ENCODE measurements around the gene IL12RB2.

The IL12RB2 gene

DNA sequence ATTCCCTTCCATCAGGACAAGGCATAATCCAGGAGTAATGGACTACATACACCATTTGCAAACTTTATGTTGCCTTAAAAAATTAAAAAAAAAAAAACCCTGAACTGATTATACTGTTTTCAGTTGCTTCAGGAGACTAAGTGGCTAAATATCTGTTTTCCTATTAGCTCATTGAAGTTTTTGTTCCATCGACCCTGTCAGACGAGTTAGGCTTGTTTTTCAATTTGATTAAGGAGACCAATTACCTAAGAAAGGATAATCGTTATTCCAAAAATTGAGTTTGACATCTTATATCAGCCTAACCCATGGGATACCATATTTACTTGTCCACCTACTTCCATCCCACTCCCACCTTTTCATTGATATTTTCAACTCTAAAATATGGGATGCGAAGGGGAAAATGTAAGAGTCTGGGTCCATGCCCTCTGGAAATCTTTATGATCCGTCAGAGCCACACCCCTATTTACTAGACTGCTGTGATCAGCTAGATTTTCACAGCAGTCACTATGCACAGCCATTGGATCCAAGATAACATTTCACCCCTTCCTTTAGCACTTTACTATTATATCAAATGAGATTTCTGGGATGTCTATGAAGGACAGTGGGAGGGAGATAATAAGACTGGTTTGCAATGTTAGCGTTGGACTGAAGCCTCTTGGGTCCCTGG is 41.0 kb downstream of the IL12RB2 start:
- DNase-seq (ENCODE audit: low spot score): no peak

DNA sequence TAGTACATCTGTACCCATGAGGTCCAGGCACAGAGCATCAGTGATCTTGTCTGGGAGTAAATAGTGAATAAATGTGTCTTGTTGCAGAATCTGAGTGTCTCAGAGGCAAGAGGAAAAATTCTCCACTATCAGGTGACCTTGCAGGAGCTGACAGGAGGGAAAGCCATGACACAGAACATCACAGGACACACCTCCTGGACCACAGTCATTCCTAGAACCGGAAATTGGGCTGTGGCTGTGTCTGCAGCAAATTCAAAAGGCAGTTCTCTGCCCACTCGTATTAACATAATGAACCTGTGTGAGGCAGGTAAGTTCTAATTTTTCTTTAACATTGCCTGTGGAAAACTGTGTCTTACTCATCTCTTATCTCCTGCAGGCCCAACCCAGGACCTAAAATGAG is 43.1 kb downstream of the IL12RB2 start:
- no peak for DNase-seq (ENCODE audit: low spot score)

- no peak for DNase-seq (ENCODE audit: low spot score)
These were observed 44.5 kb downstream of the IL12RB2 start for GRCh38 chr1:67352211-67352610.

- DNase-seq (ENCODE audit: low spot score): no peak
These were observed 48.2 kb downstream of the IL12RB2 start for GRCh38 chr1:67355745-67356424.

DNA sequence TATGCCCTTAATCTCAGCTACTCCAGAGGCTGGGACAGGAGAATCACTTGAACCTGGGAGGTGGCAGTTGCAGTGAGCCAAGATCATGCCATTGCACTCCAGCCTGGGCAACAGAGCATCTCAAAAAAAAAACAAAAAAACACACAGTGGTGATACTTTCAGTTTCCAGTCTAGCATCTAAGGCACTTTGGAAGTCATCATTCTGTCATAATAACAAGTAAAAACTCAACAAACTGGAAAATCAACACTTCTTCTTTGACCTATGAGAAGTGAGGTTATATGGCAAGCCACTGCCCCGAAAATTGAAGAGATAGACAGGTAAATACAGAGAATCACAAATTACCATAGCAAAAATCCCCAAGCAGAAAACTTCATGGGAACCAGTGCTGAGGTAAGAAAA is 51.9 kb downstream of the IL12RB2 start:
- DNase-seq (ENCODE audit: low spot score): no peak

DNA sequence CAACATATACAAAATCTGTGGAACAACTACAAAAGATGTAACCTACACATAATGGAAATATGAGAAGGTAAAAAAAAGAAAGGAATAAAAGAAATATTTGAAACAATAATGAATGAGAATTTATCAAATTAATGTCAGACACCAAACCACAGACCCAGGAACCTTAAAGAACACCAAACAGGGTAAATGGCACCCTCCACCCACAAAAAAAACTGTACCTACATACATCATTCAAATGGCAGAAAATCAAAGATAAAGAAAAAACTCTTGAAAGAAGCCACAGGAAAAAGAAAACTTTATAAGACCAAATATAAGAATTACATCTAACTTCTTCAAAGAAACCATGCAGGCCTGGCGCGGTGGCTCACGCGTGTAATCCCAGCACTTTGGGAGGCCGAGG is 54.0 kb downstream of the IL12RB2 start:
- no peak for DNase-seq (ENCODE audit: low spot score)

DNA sequence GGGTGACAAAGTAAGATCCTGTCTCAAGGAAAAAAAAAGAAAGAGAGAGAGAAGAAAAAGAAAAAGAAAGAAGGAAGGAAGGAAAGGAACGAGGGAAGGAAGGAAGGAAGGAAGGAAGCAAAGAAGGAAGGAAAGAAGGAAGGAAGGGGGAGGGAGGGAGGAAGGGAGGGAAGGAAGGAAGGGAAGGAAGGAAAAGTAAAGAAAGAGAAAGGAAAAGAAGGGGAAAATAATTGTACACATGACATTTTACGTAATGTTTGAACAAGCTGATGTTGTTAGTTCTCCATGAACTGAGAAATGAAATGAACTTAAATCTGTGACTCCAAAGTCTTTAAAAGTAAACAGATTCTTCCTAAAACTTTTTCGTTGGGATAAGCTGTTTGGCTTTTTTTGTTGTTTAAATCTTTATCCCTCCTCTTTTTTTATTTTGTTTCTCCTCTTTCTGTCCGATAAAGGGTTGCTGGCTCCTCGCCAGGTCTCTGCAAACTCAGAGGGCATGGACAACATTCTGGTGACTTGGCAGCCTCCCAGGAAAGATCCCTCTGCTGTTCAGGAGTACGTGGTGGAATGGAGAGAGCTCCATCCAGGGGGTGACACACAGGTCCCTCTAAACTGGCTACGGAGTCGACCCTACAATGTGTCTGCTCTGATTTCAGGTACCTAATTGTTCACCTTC is 59.8 kb downstream of the IL12RB2 start:
- DNase-seq (ENCODE audit: low spot score): no peak

DNA sequence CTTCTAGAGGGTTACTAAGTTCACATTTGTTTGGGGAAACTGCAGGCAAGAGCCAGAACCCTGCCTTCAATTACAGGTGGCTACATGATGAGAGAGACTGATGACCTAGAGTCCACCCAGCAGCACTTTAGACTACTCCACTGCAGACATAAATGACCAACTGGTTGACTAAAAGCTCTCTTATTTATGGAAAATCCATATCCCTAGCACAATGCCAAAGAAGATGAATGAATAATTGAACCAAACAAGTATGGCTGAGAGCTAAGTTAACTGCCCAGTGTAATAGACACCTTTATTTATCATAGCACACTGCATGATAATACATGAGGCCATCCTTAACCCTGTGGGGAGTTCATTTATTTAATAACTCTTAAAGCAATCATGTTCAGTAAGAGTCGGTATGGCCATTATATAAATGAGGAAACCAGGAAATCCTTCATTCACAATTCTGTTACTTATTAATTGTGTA is 60.4 kb downstream of the IL12RB2 start:
- no peak for DNase-seq (ENCODE audit: low spot score)

DNA sequence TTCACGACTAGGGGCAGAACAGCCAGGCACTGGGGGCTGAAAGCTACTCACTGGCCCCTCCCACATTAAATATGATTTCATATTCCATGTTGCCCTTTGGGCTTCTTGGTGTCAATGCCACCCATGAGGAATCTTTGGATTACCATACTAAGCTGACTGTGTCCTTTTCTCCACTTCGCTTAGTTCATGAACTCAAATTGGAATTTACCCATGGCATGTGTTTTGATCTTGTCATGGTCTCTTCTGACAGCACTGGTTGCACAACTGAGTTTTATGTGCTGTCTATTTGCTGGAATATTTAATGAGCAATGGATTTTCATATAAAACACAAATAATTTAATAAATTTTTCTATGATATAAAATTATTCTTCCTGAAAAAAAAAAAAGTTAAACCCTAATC is 63.4 kb downstream of the IL12RB2 start:
- DNase-seq (ENCODE audit: low spot score): no peak

DNA sequence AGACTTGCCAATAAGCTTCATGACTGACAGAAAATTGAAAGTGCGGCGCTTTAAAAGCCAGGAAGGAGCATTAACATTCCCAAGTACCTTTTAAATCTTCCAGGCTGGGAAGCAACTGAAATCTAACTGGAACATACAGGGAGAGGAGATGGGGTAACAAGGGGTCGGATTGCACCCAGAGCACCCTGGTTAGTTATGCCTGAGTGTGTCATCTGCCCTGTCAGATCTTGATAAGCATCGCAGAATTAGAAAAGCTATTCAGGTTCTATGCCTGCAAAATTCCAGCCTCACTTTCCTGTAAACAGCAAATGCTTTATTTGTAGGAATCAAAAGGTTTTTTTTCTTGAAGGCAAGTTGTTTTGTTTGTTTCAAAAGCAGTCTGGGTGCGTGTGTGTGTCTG is 64.0 kb downstream of the IL12RB2 start:
- no peak for DNase-seq (ENCODE audit: low spot score)

DNA sequence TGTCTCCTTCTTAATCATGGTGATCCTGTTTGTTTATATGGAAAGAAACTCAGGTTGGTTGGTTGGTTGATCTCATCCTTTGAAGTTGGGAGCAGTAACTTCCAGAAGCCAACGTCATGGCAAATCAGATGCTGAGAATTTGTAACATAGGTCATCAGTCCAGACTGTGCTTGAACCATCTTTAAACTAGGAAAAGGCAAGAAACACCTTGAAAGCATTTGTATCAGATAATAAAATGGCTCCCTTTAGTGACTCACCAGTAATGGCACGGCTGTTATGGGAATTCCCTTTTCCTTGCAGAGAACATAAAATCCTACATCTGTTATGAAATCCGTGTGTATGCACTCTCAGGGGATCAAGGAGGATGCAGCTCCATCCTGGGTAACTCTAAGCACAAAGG is 64.5 kb downstream of the IL12RB2 start:
- no peak for DNase-seq (ENCODE audit: low spot score)

DNA sequence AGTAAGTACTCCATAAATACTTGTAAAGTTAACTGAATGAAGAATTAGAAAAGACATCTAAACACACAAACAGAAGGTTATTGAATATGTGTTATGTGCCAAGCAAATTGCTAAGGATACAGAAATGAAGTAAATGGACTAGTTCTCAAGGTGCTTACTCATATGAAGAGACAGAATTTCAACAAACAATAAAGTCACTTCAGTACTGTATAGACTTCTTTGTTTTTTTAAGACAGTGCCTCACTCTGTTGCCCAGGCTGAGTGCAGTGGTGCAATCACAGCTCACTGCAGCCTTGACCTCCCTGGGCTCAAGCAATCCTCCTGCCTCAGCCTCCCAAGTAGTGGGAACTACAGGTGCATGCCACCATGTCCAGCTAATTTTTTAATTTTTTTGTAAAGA is 65.2 kb downstream of the IL12RB2 start:
- no peak for DNase-seq (ENCODE audit: low spot score)

- DNase-seq (ENCODE audit: low spot score): no peak
These were observed 68.7 kb downstream of the IL12RB2 start for GRCh38 chr1:67376381-67376780.

- DNase-seq (ENCODE audit: low spot score): no peak
These were observed 69.6 kb downstream of the IL12RB2 start for GRCh38 chr1:67377253-67377652.

DNA sequence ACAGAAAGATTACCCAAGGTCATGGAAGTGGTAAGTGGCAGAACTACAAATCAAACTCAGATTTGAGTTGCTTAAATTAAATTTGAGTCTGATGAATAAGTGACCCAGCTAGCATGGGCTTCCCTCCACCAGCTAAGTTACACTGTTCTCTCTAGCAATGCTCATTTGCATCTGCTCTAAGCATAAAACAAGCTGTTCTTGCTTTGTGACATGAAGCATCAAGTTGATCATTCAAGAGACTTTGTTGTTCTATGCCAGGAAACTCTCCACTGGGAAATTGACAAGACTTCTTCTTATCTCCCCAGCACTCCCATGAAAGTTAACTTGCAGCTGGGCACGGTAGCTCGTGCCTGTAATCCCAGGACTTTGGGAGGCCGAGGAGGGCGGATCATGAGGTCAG is 73.5 kb downstream of the IL12RB2 start:
- no peak for DNase-seq (ENCODE audit: low spot score)

- no peak for DNase-seq (ENCODE audit: low spot score)
These were observed 74.6 kb downstream of the IL12RB2 start for GRCh38 chr1:67382292-67382691.

GRCh38 chr1:67383999-67384638 is 76.4 kb downstream of the IL12RB2 start:
- DNase-seq (ENCODE audit: low spot score): no peak

- no peak for DNase-seq (ENCODE audit: low spot score)
These were observed 82.6 kb downstream of the IL12RB2 start for GRCh38 chr1:67390041-67390887.

DNA sequence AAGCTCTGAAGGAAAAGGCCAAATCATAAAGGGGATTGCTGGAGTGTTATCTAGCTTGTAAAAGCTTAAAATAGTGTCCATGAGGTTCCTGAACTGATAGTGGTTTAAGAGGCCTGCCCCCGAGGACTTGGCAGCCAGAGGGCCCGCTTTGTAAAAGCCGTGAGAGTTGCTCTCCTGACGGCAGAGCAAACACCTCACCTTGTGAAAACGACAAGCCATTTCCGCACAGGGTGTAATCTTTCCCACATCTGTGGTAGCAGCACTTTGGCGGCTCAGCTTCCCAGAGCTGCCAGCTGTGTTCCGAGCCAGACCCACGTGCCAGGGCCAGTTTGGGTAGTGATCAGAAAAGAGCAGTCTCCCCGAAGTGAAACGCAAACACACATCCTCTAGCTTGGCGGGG is 85.6 kb downstream of the IL12RB2 start:
- DNase-seq (ENCODE audit: low spot score): no peak

DNA sequence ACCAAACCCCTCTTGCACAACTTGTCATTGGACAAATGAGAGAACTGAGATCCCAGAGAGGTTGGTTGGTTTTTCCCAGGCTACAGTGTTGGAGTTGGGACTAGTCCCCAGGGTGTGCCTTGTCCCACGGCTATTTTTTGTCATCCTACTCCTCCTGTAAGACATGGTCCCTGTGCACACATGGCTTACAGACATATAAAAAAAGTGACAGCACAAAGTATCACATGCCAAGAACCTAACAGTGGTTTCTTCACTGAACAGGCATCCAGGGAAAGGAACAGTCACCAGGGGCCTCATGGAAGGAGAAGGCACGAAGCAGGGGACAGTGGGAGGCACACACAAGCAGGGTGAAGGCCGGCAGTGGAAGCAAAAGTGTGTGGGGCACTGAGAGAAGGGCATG is 86.1 kb downstream of the IL12RB2 start:
- no peak for DNase-seq (ENCODE audit: low spot score)

GRCh38 chr1:67394548-67394947 is 86.9 kb downstream of the IL12RB2 start:
- DNase-seq (ENCODE audit: low spot score): no peak

Measured in kidney capillary endothelial cell (primary cell).